ENCODE data around the gene CDH26. TPM values are rescaled to one million over a fixed set of nuclear protein-coding genes. Genes with fewer than 3 reads are reported as not detected.

The CDH26 gene
- total and polyA plus RNA-seq, 10 of the 15 experiments (the other 5 are each of a cell fraction or from before 2014, with no cell fraction given): 0.03 to 0.19 (median 0.08) TPM; not detected in 4

DNA sequence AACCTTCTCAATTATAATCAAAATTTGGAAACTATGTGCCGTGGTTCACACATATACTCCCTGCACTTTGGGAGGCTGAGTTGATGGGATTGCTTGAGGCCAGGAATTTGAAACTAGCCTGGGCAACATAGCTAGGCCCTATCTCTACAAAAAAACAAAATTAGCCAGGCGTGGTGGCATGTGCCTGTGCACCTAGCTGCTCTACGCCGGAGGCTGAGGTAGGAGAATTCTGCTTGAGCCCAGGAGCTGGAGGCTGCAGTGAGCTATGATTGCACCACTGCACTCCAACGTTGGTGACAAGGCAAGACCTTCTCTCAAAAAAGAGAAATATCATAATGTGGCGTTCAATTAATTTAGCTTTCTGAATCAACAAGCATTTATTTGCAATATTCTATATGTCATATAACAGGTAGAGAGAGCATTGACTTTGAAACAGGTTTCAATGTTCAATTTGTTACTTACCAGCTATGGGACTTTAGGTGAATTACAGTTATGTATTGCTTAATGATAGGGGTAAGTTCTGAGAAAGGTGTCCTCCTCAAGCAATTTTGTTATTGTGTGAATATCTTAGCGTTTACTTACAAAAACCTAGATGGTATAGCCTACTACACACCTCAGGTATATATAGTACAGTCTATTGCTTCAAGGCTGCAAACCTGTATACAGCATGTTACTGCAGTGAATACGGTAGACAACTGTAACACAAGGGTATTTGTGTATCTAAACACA is 22.6 kb upstream of the CDH26 start (continued):
- TF ChIP-seq, protein P1, sequence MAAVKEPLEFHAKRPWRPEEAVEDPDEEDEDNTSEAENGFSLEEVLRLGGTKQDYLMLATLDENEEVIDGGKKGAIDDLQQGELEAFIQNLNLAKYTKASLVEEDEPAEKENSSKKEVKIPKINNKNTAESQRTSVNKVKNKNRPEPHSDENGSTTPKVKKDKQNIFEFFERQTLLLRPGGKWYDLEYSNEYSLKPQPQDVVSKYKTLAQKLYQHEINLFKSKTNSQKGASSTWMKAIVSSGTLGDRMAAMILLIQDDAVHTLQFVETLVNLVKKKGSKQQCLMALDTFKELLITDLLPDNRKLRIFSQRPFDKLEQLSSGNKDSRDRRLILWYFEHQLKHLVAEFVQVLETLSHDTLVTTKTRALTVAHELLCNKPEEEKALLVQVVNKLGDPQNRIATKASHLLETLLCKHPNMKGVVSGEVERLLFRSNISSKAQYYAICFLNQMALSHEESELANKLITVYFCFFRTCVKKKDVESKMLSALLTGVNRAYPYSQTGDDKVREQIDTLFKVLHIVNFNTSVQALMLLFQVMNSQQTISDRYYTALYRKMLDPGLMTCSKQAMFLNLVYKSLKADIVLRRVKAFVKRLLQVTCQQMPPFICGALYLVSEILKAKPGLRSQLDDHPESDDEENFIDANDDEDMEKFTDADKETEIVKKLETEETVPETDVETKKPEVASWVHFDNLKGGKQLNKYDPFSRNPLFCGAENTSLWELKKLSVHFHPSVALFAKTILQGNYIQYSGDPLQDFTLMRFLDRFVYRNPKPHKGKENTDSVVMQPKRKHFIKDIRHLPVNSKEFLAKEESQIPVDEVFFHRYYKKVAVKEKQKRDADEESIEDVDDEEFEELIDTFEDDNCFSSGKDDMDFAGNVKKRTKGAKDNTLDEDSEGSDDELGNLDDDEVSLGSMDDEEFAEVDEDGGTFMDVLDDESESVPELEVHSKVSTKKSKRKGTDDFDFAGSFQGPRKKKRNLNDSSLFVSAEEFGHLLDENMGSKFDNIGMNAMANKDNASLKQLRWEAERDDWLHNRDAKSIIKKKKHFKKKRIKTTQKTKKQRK (IDR thresholded peaks at IDR 0.05; ENCODE audit: low read depth, low read length): no peak
- no peak for TF ChIP-seq YY1 (IDR thresholded peaks at IDR 0.05; ENCODE audit: low read depth, low read length)
- no peak for TF ChIP-seq MXI1 (IDR thresholded peaks at IDR 0.05; ENCODE audit: low read depth, low read length)
- no peak for TF ChIP-seq ZNF384 (IDR thresholded peaks at IDR 0.05; ENCODE audit: borderline replicate concordance, low read depth, low read length)
- no peak for TF ChIP-seq SMARCA5 (IDR thresholded peaks at IDR 0.05)
- TF ChIP-seq BHLHE40 (IDR thresholded peaks at IDR 0.05; ENCODE audit: borderline replicate concordance in 1 of 2, low read depth in 2 of 2, low read length in 1 of 2): no peak
- no peak for TF ChIP-seq TCF3 (IDR thresholded peaks at IDR 0.05; ENCODE audit: borderline replicate concordance, insufficient read depth, low read depth, low read length)
- TF ChIP-seq POU2F2 (IDR thresholded peaks at IDR 0.05; ENCODE audit: borderline replicate concordance, low read depth, low read length): no peak
- no peak for TF ChIP-seq FOXK2 (IDR thresholded peaks at IDR 0.05)
- TF ChIP-seq, protein P2, sequence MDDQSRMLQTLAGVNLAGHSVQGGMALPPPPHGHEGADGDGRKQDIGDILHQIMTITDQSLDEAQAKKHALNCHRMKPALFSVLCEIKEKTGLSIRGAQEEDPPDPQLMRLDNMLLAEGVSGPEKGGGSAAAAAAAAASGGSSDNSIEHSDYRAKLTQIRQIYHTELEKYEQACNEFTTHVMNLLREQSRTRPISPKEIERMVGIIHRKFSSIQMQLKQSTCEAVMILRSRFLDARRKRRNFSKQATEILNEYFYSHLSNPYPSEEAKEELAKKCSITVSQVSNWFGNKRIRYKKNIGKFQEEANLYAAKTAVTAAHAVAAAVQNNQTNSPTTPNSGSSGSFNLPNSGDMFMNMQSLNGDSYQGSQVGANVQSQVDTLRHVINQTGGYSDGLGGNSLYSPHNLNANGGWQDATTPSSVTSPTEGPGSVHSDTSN (IDR thresholded peaks at IDR 0.05; ENCODE audit: insufficient replicate concordance, low read depth, low read length): no peak
